ENCODE results near the gene KCNA5.

DNA sequence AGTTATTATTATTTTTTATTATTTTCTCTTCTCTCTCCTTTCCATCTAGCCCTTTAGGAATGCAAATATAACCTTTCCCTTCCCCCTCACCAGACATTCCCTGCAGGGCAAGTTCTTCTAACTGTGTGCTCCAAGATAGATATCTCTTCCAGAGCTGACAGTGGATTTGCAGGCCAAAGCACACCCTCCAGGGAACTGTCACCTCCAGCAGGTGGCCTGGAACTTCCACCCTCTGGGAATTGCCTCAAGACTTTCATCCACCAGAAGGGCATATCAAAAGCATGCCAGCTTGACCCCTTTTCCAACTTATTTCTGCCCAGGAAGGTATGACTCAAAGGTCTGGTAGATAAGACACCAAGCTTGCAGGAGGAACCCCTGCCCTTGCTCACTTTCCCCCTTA lies 13.6 kb upstream of the KCNA5 start:
- TF ChIP-seq EP300 (conservative IDR thresholded peaks at IDR 0.05; ENCODE audit: poor library complexity, severe bottlenecking): no peak
- TF ChIP-seq, protein P1, sequence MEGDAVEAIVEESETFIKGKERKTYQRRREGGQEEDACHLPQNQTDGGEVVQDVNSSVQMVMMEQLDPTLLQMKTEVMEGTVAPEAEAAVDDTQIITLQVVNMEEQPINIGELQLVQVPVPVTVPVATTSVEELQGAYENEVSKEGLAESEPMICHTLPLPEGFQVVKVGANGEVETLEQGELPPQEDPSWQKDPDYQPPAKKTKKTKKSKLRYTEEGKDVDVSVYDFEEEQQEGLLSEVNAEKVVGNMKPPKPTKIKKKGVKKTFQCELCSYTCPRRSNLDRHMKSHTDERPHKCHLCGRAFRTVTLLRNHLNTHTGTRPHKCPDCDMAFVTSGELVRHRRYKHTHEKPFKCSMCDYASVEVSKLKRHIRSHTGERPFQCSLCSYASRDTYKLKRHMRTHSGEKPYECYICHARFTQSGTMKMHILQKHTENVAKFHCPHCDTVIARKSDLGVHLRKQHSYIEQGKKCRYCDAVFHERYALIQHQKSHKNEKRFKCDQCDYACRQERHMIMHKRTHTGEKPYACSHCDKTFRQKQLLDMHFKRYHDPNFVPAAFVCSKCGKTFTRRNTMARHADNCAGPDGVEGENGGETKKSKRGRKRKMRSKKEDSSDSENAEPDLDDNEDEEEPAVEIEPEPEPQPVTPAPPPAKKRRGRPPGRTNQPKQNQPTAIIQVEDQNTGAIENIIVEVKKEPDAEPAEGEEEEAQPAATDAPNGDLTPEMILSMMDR (IDR thresholded peaks at IDR 0.05; ENCODE audit: poor library complexity, severe bottlenecking): no peak

Data from neural cell (in vitro differentiated cells).